NCI-H748 (cell line): Measurements from ENCODE around the gene ZNF737.
A peak's percentile ranks its signal among the peaks of the same experiment; 100 is the strongest.
"Not testable (repeated sequence)": the region's sequence is repeated elsewhere in the genome, so short reads cannot be mapped to it uniquely, and the experiment has no call there.

ENCODE experiments used
- DNase-seq: peaks from one replicate; lab custom pipeline; 2025; ENCODE audit not compliant: unreplicated experiment; lab: John Stamatoyannopoulos, UW

ZNF737 gene

GRCh38 chr19:20565321-20566018 lies at the start of gene ZNF737:
TSS of gene ZNF737 (minus strand) at chr19:20565781. CDS start at chr19:20565640, 141 bp downstream.
- DNase-seq, result peak; percentile 97

DNA sequence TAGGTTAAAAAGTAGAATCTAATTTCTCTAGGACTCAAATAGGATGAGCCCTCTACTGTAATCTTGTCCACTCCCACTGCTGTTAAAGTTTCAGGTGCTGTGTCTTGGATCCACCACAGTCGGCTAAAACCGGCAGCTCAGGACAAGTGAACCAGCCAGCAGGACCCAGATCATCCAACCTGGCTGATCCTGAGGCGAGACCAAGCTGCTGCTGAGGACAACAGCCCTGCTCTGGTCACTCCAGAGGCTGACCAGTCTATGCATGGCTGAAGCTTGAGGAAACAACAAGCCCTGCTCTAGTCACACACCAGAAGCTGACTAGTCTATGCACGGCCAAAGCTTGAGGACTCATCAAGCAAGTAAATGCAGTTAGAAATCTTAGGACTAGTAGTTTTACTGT lies 49.4 kb upstream of the ZNF737 start:
- DNase-seq, result not testable (repeated sequence)

DNA sequence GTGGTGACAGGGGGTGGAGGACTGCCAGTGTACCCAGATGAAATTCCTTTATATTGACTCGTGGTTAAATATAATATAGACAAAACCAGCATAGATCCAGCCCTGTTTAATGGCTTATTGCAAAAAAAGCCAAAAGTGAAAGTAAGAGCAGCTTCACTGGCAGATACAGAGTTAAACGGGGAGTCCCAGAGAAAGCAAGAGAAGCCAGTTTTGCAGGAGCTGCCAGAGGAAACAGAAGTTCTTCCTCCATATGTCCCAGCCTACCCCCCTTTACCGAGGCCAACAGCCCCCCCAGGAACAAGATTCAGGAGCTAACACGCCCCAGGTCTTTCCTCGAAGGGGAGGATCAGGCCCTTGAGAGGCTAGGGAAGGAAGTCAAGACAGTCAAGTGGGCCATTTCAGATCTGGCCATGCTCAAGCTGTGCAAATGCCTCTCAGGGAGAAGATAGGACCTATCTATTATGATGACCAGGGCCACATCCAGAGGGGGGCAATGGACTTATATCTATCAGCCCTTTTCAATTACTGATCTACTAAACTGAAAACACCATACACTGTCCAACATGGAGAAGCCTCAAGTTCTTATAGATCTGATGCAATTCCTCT lies 47.2 kb upstream of the ZNF737 start:
- no peak for DNase-seq

GRCh38 chr19:20611866-20612265 lies 46.3 kb upstream of the ZNF737 start:
- DNase-seq, result peak; percentile 34

DNA sequence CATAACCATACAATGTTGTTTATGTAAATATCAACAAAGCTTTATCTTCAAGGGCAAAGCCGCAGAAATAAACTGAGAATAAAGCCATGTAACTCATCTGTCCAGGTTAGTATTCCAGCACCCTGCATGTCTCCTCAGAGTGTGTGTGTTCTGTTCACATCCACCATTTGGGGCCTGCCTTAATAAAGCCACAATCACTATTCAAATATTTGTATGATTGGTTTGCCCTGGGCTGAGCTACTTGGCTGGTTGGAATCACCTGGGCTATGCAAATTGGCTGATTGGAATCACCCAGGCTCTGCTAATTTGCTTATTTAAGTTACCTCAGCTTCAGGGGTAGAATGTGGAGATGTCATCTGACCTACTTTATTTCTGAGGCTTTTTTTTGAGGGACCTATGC lies 42.4 kb upstream of the ZNF737 start:
- DNase-seq, result no peak

DNA sequence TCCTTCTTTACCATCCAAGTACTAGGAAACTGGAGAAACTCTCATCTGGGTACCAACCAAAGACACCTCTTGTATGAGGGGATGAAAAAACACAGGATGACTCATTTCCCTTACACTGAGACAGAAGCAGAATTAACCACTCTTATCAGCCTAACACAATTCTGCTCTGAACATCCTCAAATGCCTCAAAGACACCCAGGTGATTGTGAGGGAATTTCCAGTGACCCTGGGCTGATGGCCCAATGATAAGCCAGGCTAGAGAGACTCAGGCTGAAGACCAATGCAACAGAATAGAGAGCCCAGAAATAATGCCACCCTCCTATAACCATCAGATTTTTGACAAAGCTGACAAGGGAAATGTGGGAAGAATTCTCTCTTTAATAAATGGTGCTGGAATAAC lies 7.0 kb downstream of the ZNF737 start:
- no peak for DNase-seq

DNA sequence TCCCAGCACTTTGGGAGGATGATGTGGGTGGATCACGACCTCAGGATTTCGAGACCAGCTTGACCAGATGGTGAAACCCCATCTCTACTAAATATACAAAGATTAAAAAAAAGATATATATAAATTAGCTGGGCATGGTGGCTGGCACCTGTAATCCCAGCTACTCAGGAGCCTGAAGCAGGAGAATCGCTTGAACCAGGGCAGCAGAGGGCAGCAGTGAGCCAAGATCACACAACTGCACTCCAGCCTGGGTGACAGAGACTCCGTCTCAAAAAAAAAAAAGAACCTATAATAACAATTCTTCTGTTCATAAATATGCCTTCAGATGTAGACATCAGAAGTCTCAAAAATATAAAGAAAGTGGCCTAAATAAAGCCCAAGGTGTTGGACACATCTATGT lies 7.6 kb downstream of the ZNF737 start:
- no peak for DNase-seq

DNA sequence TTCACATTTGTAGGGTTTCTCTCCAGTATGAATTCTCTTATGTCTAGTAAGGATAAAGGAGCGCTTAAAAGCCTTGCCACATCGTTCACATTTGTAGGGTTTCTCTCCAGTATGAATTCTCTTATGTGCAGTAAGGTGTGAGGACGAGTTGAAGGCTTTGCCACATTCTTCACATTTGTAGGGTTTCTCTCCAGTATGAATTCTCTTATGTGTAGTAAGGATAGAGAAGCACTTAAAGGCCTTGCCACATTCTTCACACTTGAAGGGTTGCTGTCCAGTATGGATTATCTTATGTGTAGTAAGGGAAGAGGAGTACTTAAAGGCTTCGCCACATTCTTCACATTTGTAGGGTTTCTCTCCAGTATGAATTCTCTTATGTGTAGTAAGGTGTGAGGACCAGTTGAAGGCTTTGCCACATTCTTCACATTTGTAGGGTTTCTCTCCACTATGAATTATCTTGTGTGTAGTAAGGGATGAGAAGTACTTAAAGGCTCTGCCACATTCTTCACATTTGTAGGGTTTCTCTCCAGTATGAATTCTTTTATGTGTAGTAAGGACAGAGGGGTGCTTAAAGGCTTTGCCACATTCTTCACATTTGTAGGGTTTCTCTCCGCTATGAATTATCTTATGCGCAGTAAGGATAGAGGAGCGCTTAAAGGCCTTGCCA lies 20.8 kb downstream of the ZNF737 start:
- peak; percentile 2 for DNase-seq

- not testable (repeated sequence) for DNase-seq
These were observed 35.3 kb downstream of the ZNF737 start for GRCh38 chr19:20530303-20530702.

DNA sequence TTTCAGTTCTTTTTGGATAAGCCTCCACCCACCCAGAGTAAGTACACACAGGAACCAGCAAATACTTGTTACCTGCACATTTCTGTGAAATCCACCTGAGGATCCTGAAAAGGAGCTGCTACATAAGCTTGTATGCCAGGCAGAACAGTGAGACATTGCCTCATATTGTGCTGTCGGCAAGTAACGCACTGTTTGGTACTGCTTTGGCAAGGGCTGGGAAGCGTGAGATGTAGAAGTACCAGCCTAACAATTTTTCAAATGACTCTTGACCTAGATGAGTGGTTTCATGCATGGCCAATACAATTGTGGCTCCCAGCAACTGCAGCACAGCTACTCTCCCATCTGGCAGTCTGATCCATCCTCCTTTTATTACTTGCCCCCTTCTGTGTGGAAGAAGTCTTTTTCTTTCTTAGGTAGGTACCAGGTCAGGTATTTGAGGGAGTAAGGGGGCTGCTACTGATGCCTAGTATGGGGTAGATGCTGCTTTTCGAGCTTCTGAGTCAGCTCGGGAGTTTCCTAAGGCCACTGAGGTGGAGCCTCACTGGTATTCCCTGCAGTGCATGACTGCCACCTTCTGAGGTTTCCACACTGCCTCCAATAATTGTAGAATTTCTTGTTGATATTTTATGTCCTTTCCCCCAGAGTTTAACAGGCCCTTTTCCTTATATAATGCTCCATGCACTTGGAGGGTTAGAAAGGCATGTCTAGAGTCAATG lies 52.2 kb downstream of the ZNF737 start:
- DNase-seq, result no peak

GRCh38 chr19:20503476-20503875 lies 62.1 kb downstream of the ZNF737 start:
- no peak for DNase-seq
